WTC11 (cell line): ENCODE data around the gene NGB.

ENCODE experiments used
- IRF2 ChIP-seq: sonication (generic); formaldehyde crosslinking; IDR thresholded peaks from 2 replicates; pipeline ENCODE4 v1.8.0; 2022; ENCODE audit warnings: low read depth, missing genetic modification reagents, borderline replicate concordance
- KAT7 ChIP-seq: sonication (generic); formaldehyde crosslinking; IDR thresholded peaks from 2 replicates; pipeline ENCODE4 v1.8.1; 2023; ENCODE audit warnings: missing genetic modification reagents, mild to moderate bottlenecking, borderline replicate concordance
- TF ChIP-seq, protein P1 (sequence below): fragments of 200-600 bp; IDR thresholded peaks from 2 replicates; pipeline ENCODE4 v1.8.0; 2022; ENCODE audit warnings: antibody characterized with exemption

DNA sequence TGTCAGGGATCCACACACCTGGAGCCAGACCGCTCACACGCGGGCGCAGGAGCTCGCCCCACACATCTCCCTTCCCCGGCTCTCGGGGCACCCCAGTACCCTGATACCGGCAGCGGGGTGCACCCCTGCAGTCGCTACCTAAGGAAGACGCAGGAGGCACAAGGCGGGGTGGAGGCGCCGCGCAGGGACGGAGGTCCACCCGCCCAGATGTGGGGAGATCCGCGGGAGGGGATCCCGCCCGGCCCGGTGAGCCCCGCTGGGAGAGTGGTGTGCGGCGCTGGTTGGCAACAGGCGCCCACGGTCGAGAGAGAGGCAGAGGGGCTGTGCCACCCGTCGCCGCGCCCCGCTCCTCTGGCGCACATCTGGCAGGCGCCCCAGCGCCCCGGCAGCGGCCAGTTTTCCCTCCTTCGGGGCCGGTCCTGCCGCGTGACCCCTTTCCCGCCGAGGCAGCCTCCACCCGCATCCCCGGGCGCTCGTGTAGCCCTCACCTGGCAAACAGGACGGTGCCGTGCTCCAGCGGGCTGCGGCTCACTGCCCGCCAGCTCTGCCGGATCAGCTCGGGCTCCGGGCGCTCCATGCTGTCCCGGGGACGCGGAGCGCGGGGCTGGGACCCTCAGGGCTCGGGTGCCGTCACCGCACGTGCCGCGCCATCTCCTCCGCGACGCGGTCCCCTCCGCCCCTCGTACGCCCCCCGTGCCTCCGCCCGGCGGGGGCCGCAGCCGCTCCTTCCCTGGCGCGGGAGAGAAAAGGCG is 469 bp downstream of the NGB start:
- TF ChIP-seq IRF2 (CRISPR knock-in tag) (no peak), KAT7 (CRISPR knock-in tag) (no peak)
- TF ChIP-seq, protein P1, sequence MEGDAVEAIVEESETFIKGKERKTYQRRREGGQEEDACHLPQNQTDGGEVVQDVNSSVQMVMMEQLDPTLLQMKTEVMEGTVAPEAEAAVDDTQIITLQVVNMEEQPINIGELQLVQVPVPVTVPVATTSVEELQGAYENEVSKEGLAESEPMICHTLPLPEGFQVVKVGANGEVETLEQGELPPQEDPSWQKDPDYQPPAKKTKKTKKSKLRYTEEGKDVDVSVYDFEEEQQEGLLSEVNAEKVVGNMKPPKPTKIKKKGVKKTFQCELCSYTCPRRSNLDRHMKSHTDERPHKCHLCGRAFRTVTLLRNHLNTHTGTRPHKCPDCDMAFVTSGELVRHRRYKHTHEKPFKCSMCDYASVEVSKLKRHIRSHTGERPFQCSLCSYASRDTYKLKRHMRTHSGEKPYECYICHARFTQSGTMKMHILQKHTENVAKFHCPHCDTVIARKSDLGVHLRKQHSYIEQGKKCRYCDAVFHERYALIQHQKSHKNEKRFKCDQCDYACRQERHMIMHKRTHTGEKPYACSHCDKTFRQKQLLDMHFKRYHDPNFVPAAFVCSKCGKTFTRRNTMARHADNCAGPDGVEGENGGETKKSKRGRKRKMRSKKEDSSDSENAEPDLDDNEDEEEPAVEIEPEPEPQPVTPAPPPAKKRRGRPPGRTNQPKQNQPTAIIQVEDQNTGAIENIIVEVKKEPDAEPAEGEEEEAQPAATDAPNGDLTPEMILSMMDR, result no peak
